ENCODE results near the gene ADGRA1. TPM values are rescaled to one million over a fixed set of nuclear protein-coding genes. Genes with fewer than 3 reads are reported as not detected.

ADGRA1 gene
- total and polyA plus RNA-seq, 2 of the 13 experiments (the other 11 are each of a cell fraction or from before 2014, with no cell fraction given), result not detected

DNA sequence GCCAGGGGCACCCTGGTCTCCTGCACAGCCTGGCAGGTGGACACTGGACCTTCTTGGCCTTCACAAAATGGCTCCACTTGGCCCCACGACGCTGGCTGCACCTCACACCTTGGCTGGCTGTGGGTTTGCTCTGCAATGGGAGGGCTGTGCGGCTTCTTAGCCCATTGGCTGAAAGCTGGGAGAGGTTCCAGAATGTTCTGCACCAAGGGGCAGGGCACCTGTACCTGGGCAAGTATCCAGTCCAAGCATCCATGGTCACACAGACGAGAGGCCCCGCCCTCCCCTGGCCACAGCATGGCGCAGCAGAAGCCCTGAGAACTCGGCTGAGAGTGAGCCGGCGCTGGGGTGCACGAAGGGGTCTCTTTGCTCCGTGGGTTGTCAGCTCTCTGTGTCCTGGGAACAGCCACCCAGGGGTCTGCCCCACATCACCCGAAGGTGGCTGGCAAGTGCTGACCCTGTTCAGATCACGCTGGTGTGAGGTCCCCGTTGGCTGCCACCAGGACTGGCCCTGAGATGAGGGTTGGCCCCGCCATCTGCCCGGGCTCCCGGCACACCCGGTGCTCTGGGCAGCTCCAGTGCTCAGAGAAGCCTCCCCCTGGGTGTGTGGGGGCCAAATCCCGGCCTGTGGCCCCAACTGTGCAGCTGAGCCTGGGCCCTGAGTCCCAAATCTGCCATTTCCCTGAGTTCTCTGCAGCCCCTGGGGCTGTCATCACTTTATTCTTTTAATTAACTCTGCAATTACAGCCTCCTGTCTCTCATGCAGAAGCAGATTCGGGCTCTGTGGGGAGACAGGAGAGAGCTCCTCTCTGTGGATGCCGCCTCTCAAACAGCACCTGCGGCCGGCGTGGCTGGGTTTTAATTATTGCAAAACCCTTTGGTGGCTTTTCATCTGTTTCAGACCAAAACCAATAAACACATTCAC lies 19.4 kb upstream of the ADGRA1 start:
- Histone ChIP-seq H3K27me3 (ENCODE audit: control insufficient read depth in 1 of 2, insufficient read depth in 2 of 2, low read length in 2 of 2) (peaks cover 13 to 42% of the 10 kb centered on the region in 2 experiments), H3K4me2 (ENCODE audit: low read depth, low read length) (no peak overlapping the region), H3K79me2 (ENCODE audit: insufficient read depth, low read length) (no peaks in the 10 kb centered on the region), H3K4me3 (replicated peaks in 1 of 3; ENCODE audit: insufficient read depth in 1 of 3, low read depth in 2 of 3, low read length in 3 of 3) (no peak overlapping the region), H3K36me3 (replicated peaks in 1 of 2; ENCODE audit: control insufficient read depth in 1 of 2, insufficient read depth in 2 of 2, low read length in 2 of 2) (no peaks in the 10 kb centered on the region), H3K9me3 (ENCODE audit: low read length) (no peaks in the 10 kb centered on the region), H2AFZ (ENCODE audit: low read length) (no peak overlapping the region), H4K20me1 (ENCODE audit: insufficient read depth, low read length) (no peaks in the 10 kb centered on the region), H3K4me1 (ENCODE audit: insufficient read depth, low read length) (no peaks in the 10 kb centered on the region), H3K9ac (ENCODE audit: insufficient read depth, low read depth, low read length) (no peak overlapping the region), H3K27ac (ENCODE audit: extremely low read length, insufficient read depth, low read length) (no peak overlapping the region)
- no peak for DNase-seq (ENCODE audit: low spot score)
- TF ChIP-seq GATA4 (IDR thresholded peaks at IDR 0.05; ENCODE audit: borderline replicate concordance, low read depth), result no peak
- no peak for TF ChIP-seq ZNF557 (CRISPR knock-in tag; IDR thresholded peaks at IDR 0.05)
- no peak for TF ChIP-seq PRMT3 (CRISPR knock-in tag; IDR thresholded peaks at IDR 0.05; ENCODE audit: borderline replicate concordance, low read depth)
- TF ChIP-seq, protein P1, sequence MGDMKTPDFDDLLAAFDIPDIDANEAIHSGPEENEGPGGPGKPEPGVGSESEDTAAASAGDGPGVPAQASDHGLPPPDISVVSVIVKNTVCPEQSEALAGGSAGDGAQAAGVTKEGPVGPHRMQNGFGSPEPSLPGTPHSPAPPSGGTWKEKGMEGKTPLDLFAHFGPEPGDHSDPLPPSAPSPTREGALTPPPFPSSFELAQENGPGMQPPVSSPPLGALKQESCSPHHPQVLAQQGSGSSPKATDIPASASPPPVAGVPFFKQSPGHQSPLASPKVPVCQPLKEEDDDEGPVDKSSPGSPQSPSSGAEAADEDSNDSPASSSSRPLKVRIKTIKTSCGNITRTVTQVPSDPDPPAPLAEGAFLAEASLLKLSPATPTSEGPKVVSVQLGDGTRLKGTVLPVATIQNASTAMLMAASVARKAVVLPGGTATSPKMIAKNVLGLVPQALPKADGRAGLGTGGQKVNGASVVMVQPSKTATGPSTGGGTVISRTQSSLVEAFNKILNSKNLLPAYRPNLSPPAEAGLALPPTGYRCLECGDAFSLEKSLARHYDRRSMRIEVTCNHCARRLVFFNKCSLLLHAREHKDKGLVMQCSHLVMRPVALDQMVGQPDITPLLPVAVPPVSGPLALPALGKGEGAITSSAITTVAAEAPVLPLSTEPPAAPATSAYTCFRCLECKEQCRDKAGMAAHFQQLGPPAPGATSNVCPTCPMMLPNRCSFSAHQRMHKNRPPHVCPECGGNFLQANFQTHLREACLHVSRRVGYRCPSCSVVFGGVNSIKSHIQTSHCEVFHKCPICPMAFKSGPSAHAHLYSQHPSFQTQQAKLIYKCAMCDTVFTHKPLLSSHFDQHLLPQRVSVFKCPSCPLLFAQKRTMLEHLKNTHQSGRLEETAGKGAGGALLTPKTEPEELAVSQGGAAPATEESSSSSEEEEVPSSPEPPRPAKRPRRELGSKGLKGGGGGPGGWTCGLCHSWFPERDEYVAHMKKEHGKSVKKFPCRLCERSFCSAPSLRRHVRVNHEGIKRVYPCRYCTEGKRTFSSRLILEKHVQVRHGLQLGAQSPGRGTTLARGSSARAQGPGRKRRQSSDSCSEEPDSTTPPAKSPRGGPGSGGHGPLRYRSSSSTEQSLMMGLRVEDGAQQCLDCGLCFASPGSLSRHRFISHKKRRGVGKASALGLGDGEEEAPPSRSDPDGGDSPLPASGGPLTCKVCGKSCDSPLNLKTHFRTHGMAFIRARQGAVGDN (CRISPR knock-in tag; IDR thresholded peaks at IDR 0.05), result no peak
- no peak for TF ChIP-seq ZNF547 (CRISPR knock-in tag; IDR thresholded peaks at IDR 0.05)
- TF ChIP-seq, protein P2, sequence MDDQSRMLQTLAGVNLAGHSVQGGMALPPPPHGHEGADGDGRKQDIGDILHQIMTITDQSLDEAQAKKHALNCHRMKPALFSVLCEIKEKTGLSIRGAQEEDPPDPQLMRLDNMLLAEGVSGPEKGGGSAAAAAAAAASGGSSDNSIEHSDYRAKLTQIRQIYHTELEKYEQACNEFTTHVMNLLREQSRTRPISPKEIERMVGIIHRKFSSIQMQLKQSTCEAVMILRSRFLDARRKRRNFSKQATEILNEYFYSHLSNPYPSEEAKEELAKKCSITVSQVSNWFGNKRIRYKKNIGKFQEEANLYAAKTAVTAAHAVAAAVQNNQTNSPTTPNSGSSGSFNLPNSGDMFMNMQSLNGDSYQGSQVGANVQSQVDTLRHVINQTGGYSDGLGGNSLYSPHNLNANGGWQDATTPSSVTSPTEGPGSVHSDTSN (CRISPR knock-in tag; IDR thresholded peaks at IDR 0.05; ENCODE audit: borderline replicate concordance), result no peak
- no peak for TF ChIP-seq MATR3 (CRISPR knock-in tag; IDR thresholded peaks at IDR 0.05)
- TF ChIP-seq, protein P3, sequence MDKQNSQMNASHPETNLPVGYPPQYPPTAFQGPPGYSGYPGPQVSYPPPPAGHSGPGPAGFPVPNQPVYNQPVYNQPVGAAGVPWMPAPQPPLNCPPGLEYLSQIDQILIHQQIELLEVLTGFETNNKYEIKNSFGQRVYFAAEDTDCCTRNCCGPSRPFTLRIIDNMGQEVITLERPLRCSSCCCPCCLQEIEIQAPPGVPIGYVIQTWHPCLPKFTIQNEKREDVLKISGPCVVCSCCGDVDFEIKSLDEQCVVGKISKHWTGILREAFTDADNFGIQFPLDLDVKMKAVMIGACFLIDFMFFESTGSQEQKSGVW (CRISPR knock-in tag; IDR thresholded peaks at IDR 0.05; ENCODE audit: borderline replicate concordance), result no peak
- TF ChIP-seq ZNF20 (CRISPR knock-in tag; IDR thresholded peaks at IDR 0.05), result no peak
- no peak for TF ChIP-seq PHF20 (CRISPR knock-in tag; IDR thresholded peaks at IDR 0.05)
- no peak for TF ChIP-seq ZNF564 (CRISPR knock-in tag; IDR thresholded peaks at IDR 0.05)
- no peak for TF ChIP-seq ZFP62 (CRISPR knock-in tag; IDR thresholded peaks at IDR 0.05)
- TF ChIP-seq, protein P4, sequence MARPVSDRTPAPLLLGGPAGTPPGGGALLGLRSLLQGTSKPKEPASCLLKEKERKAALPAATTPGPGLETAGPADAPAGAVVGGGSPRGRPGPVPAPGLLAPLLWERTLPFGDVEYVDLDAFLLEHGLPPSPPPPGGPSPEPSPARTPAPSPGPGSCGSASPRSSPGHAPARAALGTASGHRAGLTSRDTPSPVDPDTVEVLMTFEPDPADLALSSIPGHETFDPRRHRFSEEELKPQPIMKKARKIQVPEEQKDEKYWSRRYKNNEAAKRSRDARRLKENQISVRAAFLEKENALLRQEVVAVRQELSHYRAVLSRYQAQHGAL (CRISPR knock-in tag; IDR thresholded peaks at IDR 0.05; ENCODE audit: not compliant biosample characterization), result no peak
- in situ Hi-C loops (cut with HindIII; ENCODE audit: extremely low pct_ligation_motif_present, low pct_unique_long_range_greater_than_20kb), result no loop called here
- no peak; the same call in 2 of the 3 replicates for ATAC-seq
- CTCF ChIA-PET (ENCODE audit: low intra/inter-chr PET ratio, low total read pairs), result no interaction called here
- no TSS peak for BruUV-seq (replicated peaks)
- POLR2A ChIA-PET, result no interaction called here
- intact Hi-C loops (cut with micrococcal nuclease; ENCODE audit: unreplicated experiment), result no loop called here
- no peak for FAIRE-seq
- WGBS (ENCODE audit: low lambda C conversion rate), result 6% methylated on average over 8 of the region's 24 CpGs

Data from HepG2 (cell line).